Ishikawa (cell line): ENCODE results near the gene IL17C.

Experiments
- CEBPB ChIP-seq: IDR thresholded peaks from 2 replicates; pipeline ENCODE4 v1.6.1; 2012
- EP300 ChIP-seq: IDR thresholded peaks from 2 replicates; pipeline ENCODE4 v1.6.1; 2012; ENCODE audit warnings: borderline replicate concordance
- FOXM1 ChIP-seq: IDR thresholded peaks from 2 replicates; pipeline ENCODE4 v1.6.1; 2012; ENCODE audit warnings: low read depth, borderline replicate concordance
- MAX ChIP-seq: IDR thresholded peaks from 2 replicates; pipeline ENCODE4 v1.6.1; 2012
- NFIC ChIP-seq: IDR thresholded peaks from 2 replicates; pipeline ENCODE4 v1.6.1; 2012
- RAD21 ChIP-seq: IDR thresholded peaks from 2 replicates; pipeline ENCODE4 v1.6.1; 2012; ENCODE audit warnings: low read depth
- REST ChIP-seq: IDR thresholded peaks from 2 replicates; pipeline ENCODE4 v1.6.1; 2012; ENCODE audit warnings: low read depth, mild to moderate bottlenecking
- TEAD4 ChIP-seq: IDR thresholded peaks from 2 replicates; pipeline ENCODE4 v1.6.1; 2012

GRCh38 chr16:88678224-88678979 lies 40.0 kb downstream of the IL17C start:
- no peak for TF ChIP-seq CEBPB
- no peak for TF ChIP-seq FOXM1
- TF ChIP-seq EP300: no peak
- no peak for TF ChIP-seq TEAD4
- TF ChIP-seq REST: no peak
- TF ChIP-seq RAD21: no peak
- no peak for TF ChIP-seq NFIC
- TF ChIP-seq MAX: no peak
